Left ventricle myocardium inferior (tissue), 1 donor: Measurements from ENCODE around the gene APOA1. TPM values are rescaled to one million over a fixed set of nuclear protein-coding genes. Genes with fewer than 3 reads are reported as not detected.

Source experiments
- DNase-seq: peaks from one replicate; pipeline ENCODE4 v3.0.0-alpha.2; 2020
- H3K27ac ChIP-seq: fragments of 200-600 bp; replicated peaks from 2 replicates; pipeline ENCODE4 v1.8.0; 2021
- H3K27me3 ChIP-seq: fragments of 200-600 bp; 2 replicates; pipeline ENCODE4 v1.8.0; 2021; ENCODE audit warnings: low read depth
- H3K36me3 ChIP-seq: fragments of 200-600 bp; 2 replicates; pipeline ENCODE4 v1.8.0; 2021
- H3K4me1 ChIP-seq: fragments of 200-600 bp; 2 replicates; pipeline ENCODE4 v1.8.0; 2021
- H3K4me3 ChIP-seq: fragments of 200-600 bp; 2 replicates; pipeline ENCODE4 v1.8.0; 2021; ENCODE audit warnings: mild to moderate bottlenecking, moderate library complexity
- H3K9me3 ChIP-seq: fragments of 200-600 bp; replicated peaks from 2 replicates; pipeline ENCODE4 v1.8.0; 2021
- CTCF ChIP-seq: fragments of 200-600 bp; IDR thresholded peaks from 2 replicates; pipeline ENCODE4 v1.8.0; 2021; ENCODE audit warnings: antibody characterized with exemption, mild to moderate bottlenecking, borderline replicate concordance
- intact Hi-C: fragments of 100-400 bp; cut with micrococcal nuclease; formaldehyde crosslinking; loops from one replicate; pipeline ENCODE4 v1.11.0; 2022
- total RNA-seq: library from RNA; stranded (reverse); fragmentation: NEBNext Ultra II Directional; extraction: Animal tissue kit (Norgen Biotek cat#: 25700); gene quantifications from one replicate; pipeline ENCODE4 v1.2.1, GENCODE V29; 2021
- donor health status: DM: no; HTN: yes; CAD: no; lungs with severe emphysema.

The APOA1 gene
- total RNA-seq, 1 donor from 2014 or later: 62.6 TPM

- Histone ChIP-seq H3K9me3 (no peaks in the 10 kb centered on the region), H3K4me1 (peaks cover 10% of the 10 kb centered on the region), H3K36me3 (no peaks in the 10 kb centered on the region), H3K27me3 (no peaks in the 10 kb centered on the region), H3K4me3 (no peak overlapping the region), H3K27ac (no peak overlapping the region)
- DNase-seq: no peak
- intact Hi-C loops: no loop called here
- TF ChIP-seq CTCF: no peak
Observed at GRCh38 chr11:116797816-116798215, 39.6 kb downstream of the APOA1 start.

- Histone ChIP-seq H3K4me1 (peaks cover 12% of the 10 kb centered on the region), H3K27me3 (no peaks in the 10 kb centered on the region), H3K36me3 (no peaks in the 10 kb centered on the region), H3K4me3 (no peak overlapping the region), H3K27ac (no peak overlapping the region), H3K9me3 (no peaks in the 10 kb centered on the region)
- TF ChIP-seq CTCF: no peak
- intact Hi-C loops: no loop called here
- no peak for DNase-seq
Observed at GRCh38 chr11:116796548-116796947, 40.9 kb downstream of the APOA1 start.

GRCh38 chr11:116794851-116795250 lies 42.6 kb downstream of the APOA1 start:
- peaks cover 19% of the 10 kb centered on the region for H3K4me1 ChIP-seq
- H3K27me3 ChIP-seq: no peaks in the 10 kb centered on the region
- H3K9me3 ChIP-seq: no peaks in the 10 kb centered on the region
- H3K27ac ChIP-seq: no peak overlapping the region
- TF ChIP-seq CTCF: no peak
- no peaks in the 10 kb centered on the region for H3K36me3 ChIP-seq
- no peak overlapping the region for H3K4me3 ChIP-seq
- no peak for DNase-seq
- intact Hi-C loops: loop anchor here (5.0 kb wide), 1 partner anchor 432 kb away; no protein-coding TSS in a partner anchor

GRCh38 chr11:116793772-116794097 lies 43.7 kb downstream of the APOA1 start:
- TF ChIP-seq CTCF: no peak
- Histone ChIP-seq H3K4me3 (no peak overlapping the region), H3K27me3 (no peaks in the 10 kb centered on the region), H3K9me3 (no peaks in the 10 kb centered on the region), H3K4me1 (peaks cover 19% of the 10 kb centered on the region), H3K27ac (no peak overlapping the region), H3K36me3 (no peaks in the 10 kb centered on the region)
- no peak for DNase-seq
- intact Hi-C loops: loop anchor here (5.0 kb wide), 1 partner anchor 434 kb away; no protein-coding TSS in a partner anchor

GRCh38 chr11:116792869-116793771 lies 44.3 kb downstream of the APOA1 start:
- H3K27me3 ChIP-seq: no peaks in the 10 kb centered on the region
- no peak overlapping the region for H3K4me3 ChIP-seq
- TF ChIP-seq CTCF: no peak
- no peaks in the 10 kb centered on the region for H3K36me3 ChIP-seq
- no peaks in the 10 kb centered on the region for H3K9me3 ChIP-seq
- H3K4me1 ChIP-seq: peaks cover 23% of the 10 kb centered on the region
- H3K27ac ChIP-seq: no peak overlapping the region
- intact Hi-C loops: loop anchor here (5.0 kb wide), 1 partner anchor 434 kb away; no protein-coding TSS in a partner anchor
- DNase-seq: no peak
